SIG-M5 (cell line): Measurements from ENCODE around the gene CDH22.

ENCODE experiments used
- DNase-seq: peaks from one replicate; lab custom pipeline; 2025; lab: John Stamatoyannopoulos, UW

CDH22 gene

GRCh38 chr20:46267108-46268105, 40.9 kb downstream of the CDH22 start:
- no peak for DNase-seq

- DNase-seq: no peak
Observed at GRCh38 chr20:46265539-46265938, 42.8 kb downstream of the CDH22 start.

- DNase-seq: no peak
Observed at GRCh38 chr20:46264391-46265266, 43.7 kb downstream of the CDH22 start.

GRCh38 chr20:46261456-46262253, 46.6 kb downstream of the CDH22 start:
- no peak for DNase-seq

GRCh38 chr20:46260936-46261454, 47.3 kb downstream of the CDH22 start:
- DNase-seq: no peak

- no peak for DNase-seq
Observed at GRCh38 chr20:46260480-46260879, 47.8 kb downstream of the CDH22 start.

GRCh38 chr20:46259260-46259859, 48.9 kb downstream of the CDH22 start:
- no peak for DNase-seq

GRCh38 chr20:46257887-46258286, 50.4 kb downstream of the CDH22 start:
- DNase-seq: no peak

GRCh38 chr20:46256293-46256692, 52.0 kb downstream of the CDH22 start:
- no peak for DNase-seq

- DNase-seq: no peak
Observed at GRCh38 chr20:46255440-46256104, 52.7 kb downstream of the CDH22 start.

- no peak for DNase-seq
Observed at GRCh38 chr20:46253391-46253790, 54.9 kb downstream of the CDH22 start.

- DNase-seq: no peak
Observed at GRCh38 chr20:46252352-46253091, 55.8 kb downstream of the CDH22 start.

GRCh38 chr20:46251211-46251673, 57.1 kb downstream of the CDH22 start:
- no peak for DNase-seq

GRCh38 chr20:46250772-46251171, 57.5 kb downstream of the CDH22 start:
- no peak for DNase-seq

GRCh38 chr20:46249671-46250070, 58.6 kb downstream of the CDH22 start:
- DNase-seq: no peak

- DNase-seq: no peak
Observed at GRCh38 chr20:46246559-46246958, 61.7 kb downstream of the CDH22 start.

GRCh38 chr20:46243707-46244628, 64.3 kb downstream of the CDH22 start:
- DNase-seq: no peak

- DNase-seq: no peak
Observed at GRCh38 chr20:46242390-46242789, 65.9 kb downstream of the CDH22 start.

GRCh38 chr20:46240881-46241280, 67.4 kb downstream of the CDH22 start:
- DNase-seq: no peak
